RWPE2 (cell line): ENCODE results near the gene FHIT.

Source experiments
- ATAC-seq: fragments of 200-7000 bp; cut with Tn5 transposase; 3 replicates; pipeline ENCODE4 v1.9.1; 2021; ENCODE audit warnings: low read depth
- DNase-seq: peaks from one replicate; pipeline ENCODE4 v3.0.0-alpha.2; 2020; ENCODE audit warnings: low spot score
- H3K27ac ChIP-seq: fragments of 450-650 bp; 2 replicates; pipeline ENCODE4 v1.5.1; 2017; ENCODE audit warnings: mild to moderate bottlenecking; ENCODE audit not compliant: poor library complexity, severe bottlenecking
- H3K27me3 ChIP-seq: fragments of 250-450 bp; sonication (Bioruptor Pico); 2 replicates; pipeline ENCODE4 v1.5.1; 2021; ENCODE audit warnings: mild to moderate bottlenecking, moderate library complexity; ENCODE audit not compliant: insufficient read depth, poor library complexity, severe bottlenecking
- H3K36me3 ChIP-seq: fragments of 250-450 bp; sonication (Bioruptor Pico); 2 replicates; pipeline ENCODE4 v1.5.1; 2020; ENCODE audit warnings: low read depth, mild to moderate bottlenecking, moderate library complexity
- H3K4me1 ChIP-seq: fragments of 250-450 bp; sonication (Bioruptor Pico); 2 replicates; pipeline ENCODE4 v1.5.1; 2021; ENCODE audit warnings: mild to moderate bottlenecking, moderate library complexity; ENCODE audit not compliant: insufficient read depth, poor library complexity, severe bottlenecking
- H3K4me3 ChIP-seq: fragments of 250-450 bp; sonication (Bioruptor Pico); 2 replicates; pipeline ENCODE4 v1.5.1; 2021; ENCODE audit warnings: mild to moderate bottlenecking, moderate library complexity; ENCODE audit not compliant: severe bottlenecking
- H3K9me3 ChIP-seq: fragments of 250-450 bp; sonication (Bioruptor Pico); 2 replicates; pipeline ENCODE4 v1.5.1; 2021; ENCODE audit warnings: mild to moderate bottlenecking, moderate library complexity; ENCODE audit not compliant: severe bottlenecking
- CTCF ChIP-seq: fragments of 450-650 bp; IDR thresholded peaks from one replicate; pipeline ENCODE4 v1.5.1; 2017; ENCODE audit warnings: mild to moderate bottlenecking, moderate library complexity; ENCODE audit not compliant: poor library complexity, severe bottlenecking

The FHIT gene

DNA sequence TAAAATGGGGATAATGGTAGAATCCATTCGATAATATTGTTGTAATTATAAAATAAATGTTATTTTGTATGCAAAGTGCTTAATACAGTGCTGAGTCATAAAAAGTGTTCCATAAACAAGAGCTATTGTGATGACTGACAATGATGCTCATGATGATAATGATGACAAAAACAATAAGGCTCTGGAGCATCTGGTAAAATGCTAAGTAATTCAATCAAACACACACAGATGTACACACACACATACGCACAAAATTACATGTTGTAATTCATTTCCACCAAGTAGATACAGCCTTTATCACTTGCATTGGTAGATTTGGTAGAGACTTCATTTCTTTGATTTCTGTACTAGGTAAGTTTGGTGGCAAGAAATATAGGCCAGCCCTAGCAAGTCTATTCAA lies 163.8 kb downstream of the FHIT start:
- H3K9me3 ChIP-seq, result no peaks in the 10 kb centered on the region
- H3K27me3 ChIP-seq, result no peaks in the 10 kb centered on the region
- H3K36me3 ChIP-seq, result no peaks in the 10 kb centered on the region
- DNase-seq, result no peak
- no peak for ATAC-seq
- no peak overlapping the region for H3K4me3 ChIP-seq
- TF ChIP-seq CTCF, result no peak
- no peaks in the 10 kb centered on the region for H3K4me1 ChIP-seq
- no peak overlapping the region for H3K27ac ChIP-seq

DNA sequence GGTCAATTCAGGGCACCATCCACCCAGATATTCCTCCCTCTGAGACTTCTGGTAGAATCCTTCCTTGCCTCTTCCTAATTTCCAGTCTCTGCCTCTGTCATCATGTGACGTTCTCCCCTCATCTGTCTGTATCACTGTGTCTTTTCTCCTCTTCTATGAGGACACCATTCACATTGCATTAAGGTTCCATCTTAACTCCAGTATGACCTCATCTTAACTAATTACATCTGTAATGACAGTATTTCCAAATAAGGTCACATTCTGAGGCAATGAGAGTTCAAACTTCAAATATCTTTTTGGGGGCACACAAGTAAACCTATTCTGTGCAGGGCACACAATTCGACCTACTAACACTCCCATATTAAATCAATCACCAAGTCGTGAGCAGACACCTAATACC lies 169.7 kb downstream of the FHIT start:
- ATAC-seq, result no peak
- Histone ChIP-seq H3K27me3 (no peaks in the 10 kb centered on the region), H3K27ac (no peak overlapping the region), H3K36me3 (no peaks in the 10 kb centered on the region), H3K9me3 (no peaks in the 10 kb centered on the region), H3K4me1 (no peaks in the 10 kb centered on the region), H3K4me3 (no peak overlapping the region)
- TF ChIP-seq CTCF, result no peak
- no peak for DNase-seq

- Histone ChIP-seq H3K36me3 (no peaks in the 10 kb centered on the region), H3K27me3 (no peaks in the 10 kb centered on the region), H3K9me3 (no peaks in the 10 kb centered on the region), H3K27ac (no peak overlapping the region), H3K4me3 (no peak overlapping the region), H3K4me1 (no peaks in the 10 kb centered on the region)
- no peak for DNase-seq
- ATAC-seq, result no peak
- TF ChIP-seq CTCF, result no peak
Observed at GRCh38 chr3:61080737-61081445, 170.4 kb downstream of the FHIT start.

DNA sequence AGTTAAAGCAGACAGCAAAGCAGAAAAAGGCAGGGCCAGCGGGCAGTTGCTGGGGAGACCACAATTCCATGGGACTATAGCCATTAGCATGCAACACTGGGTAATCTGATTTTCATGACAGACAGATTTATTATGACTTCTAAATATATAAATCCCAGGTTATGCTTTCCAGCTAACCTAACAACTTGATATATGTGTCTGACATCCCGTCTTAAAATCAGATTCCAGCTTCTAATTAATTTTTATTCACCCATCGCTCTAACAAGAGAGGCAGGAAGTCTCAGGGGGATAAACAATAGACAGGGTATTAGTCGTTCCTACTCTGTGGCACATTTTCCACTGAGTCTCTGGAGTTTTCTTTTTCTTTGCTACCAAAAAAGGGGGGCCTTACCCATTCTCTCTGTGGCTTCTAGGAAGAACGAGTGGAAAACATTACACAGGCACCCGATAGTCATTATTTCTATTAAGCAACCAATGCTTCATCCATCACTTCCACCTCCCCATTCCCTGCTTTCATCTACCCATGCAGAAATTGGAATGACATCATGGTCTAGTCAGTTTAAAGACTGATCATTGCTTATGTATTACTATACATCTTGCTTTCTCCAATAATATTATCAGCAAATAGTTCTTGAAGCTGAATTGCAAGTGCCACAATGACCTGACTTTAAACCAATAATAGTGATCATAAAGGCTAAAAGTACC lies 173.1 kb downstream of the FHIT start:
- DNase-seq, result no peak
- H3K36me3 ChIP-seq, result no peaks in the 10 kb centered on the region
- no peaks in the 10 kb centered on the region for H3K27me3 ChIP-seq
- no peaks in the 10 kb centered on the region for H3K9me3 ChIP-seq
- no peak overlapping the region for H3K27ac ChIP-seq
- TF ChIP-seq CTCF, result no peak
- no peak overlapping the region for H3K4me3 ChIP-seq
- no peaks in the 10 kb centered on the region for H3K4me1 ChIP-seq
- ATAC-seq, result no peak

- H3K4me3 ChIP-seq, result no peak overlapping the region
- ATAC-seq (no peak), DNase-seq (no peak)
- TF ChIP-seq CTCF, result no peak
- no peaks in the 10 kb centered on the region for H3K4me1 ChIP-seq
- H3K27ac ChIP-seq, result no peak overlapping the region
- no peaks in the 10 kb centered on the region for H3K27me3 ChIP-seq
- no peaks in the 10 kb centered on the region for H3K36me3 ChIP-seq
- H3K9me3 ChIP-seq, result no peaks in the 10 kb centered on the region
Observed at GRCh38 chr3:61077551-61077950, 173.7 kb downstream of the FHIT start.
